ENCODE measurements around the gene GYPA.
"Not testable (repeated sequence)": the region's sequence is repeated elsewhere in the genome, so short reads cannot be mapped to it uniquely, and the experiment has no call there.

Gene GYPA

GRCh38 chr4:144128709-144129320 is 11.7 kb downstream of the GYPA start:
- not testable (repeated sequence) for DNase-seq

GRCh38 chr4:144125109-144125508 is 15.4 kb downstream of the GYPA start:
- not testable (repeated sequence) for DNase-seq

- DNase-seq = not testable (repeated sequence)
Observed at GRCh38 chr4:144123982-144124635, 16.4 kb downstream of the GYPA start.

- DNase-seq = not testable (repeated sequence)
Observed at GRCh38 chr4:144123269-144123668, 17.2 kb downstream of the GYPA start.

- DNase-seq = not testable (repeated sequence)
Observed at GRCh38 chr4:144119752-144120151, 20.8 kb downstream of the GYPA start.

GRCh38 chr4:144115519-144115918 is 25.0 kb downstream of the GYPA start:
- no peak for DNase-seq

- no peak for DNase-seq
Observed at GRCh38 chr4:144113546-144113945, 27.0 kb downstream of the GYPA start.

- no peak for DNase-seq
Observed at GRCh38 chr4:144104509-144105130, 35.9 kb downstream of the GYPA start.

- DNase-seq = not testable (repeated sequence)
Observed at GRCh38 chr4:144097776-144098175, 42.7 kb downstream of the GYPA start.

- DNase-seq = not testable (repeated sequence)
Observed at GRCh38 chr4:144093995-144094394, 46.5 kb downstream of the GYPA start.

- DNase-seq = not testable (repeated sequence)
Observed at GRCh38 chr4:144091181-144091580, 49.3 kb downstream of the GYPA start.

- no peak for DNase-seq
Observed at GRCh38 chr4:144090744-144091143, 49.8 kb downstream of the GYPA start.

- not testable (repeated sequence) for DNase-seq
Observed at GRCh38 chr4:144082053-144082452, 58.5 kb downstream of the GYPA start.

- DNase-seq = not testable (repeated sequence)
Observed at GRCh38 chr4:144080135-144080534, 60.4 kb downstream of the GYPA start.

GRCh38 chr4:144078746-144079145 is 61.8 kb downstream of the GYPA start:
- not testable (repeated sequence) for DNase-seq

GRCh38 chr4:144061556-144061955 is 79.0 kb downstream of the GYPA start:
- DNase-seq = not testable (repeated sequence)

GRCh38 chr4:144060234-144060859 is 80.2 kb downstream of the GYPA start:
- not testable (repeated sequence) for DNase-seq
